IMR-90 (cell line): ENCODE results near the gene SKIC3. TPM values are rescaled to one million over a fixed set of nuclear protein-coding genes. Genes with fewer than 3 reads are reported as not detected.
A peak's percentile ranks its signal among the peaks of the same experiment; 100 is the strongest.

ENCODE experiments used
- ATAC-seq: fragments of 200-7000 bp; cut with Tn5 transposase; 2 replicates; pipeline ENCODE4 v1.9.1; 2020; ENCODE audit warnings: low read depth, mild to moderate bottlenecking, moderate library complexity
- BruUV-seq: library from RNA; stranded (reverse); fragments of 400-500 nt; replicated peaks from 2 replicates; lab custom pipeline; 2021; lab: Mats Ljungman, UMichigan
- CTCF ChIA-PET: fragments of 300-600 bp; formaldehyde crosslinking; extraction: SDS; loops from one replicate; lab custom pipeline; 2021; ENCODE audit warnings: antibody characterized with exemption; lab: Yijun Ruan, JAX
- POLR2A ChIA-PET: fragments of 300-600 bp; sonication (Branson Sonifier 250); formaldehyde crosslinking; loops from one replicate; lab custom pipeline; 2022; ENCODE audit warnings: antibody characterized with exemption; ENCODE audit not compliant: unreplicated experiment; lab: Charles Lee
- DNase-seq: peaks from one replicate; pipeline ENCODE4 v3.0.0; 2013
- H2AFZ ChIP-seq: replicated peaks from 2 replicates; pipeline ENCODE3; 2013; ENCODE audit warnings: low read length, mild to moderate bottlenecking; ENCODE audit not compliant: poor library complexity
- H2AK5ac ChIP-seq: 2 replicates; pipeline ENCODE4 v1.6.1; 2013; ENCODE audit warnings: low read depth, low read length, inconsistent platforms
- H2AK9ac ChIP-seq: replicated peaks from 2 replicates; pipeline ENCODE3; 2013; ENCODE audit warnings: mild to moderate bottlenecking, low read depth, low read length, moderate library complexity; ENCODE audit not compliant: poor library complexity
- H2BK120ac ChIP-seq: 2 replicates; pipeline ENCODE4 v1.6.1; 2013; ENCODE audit warnings: low read depth, low read length, inconsistent platforms
- H2BK15ac ChIP-seq: 3 replicates; pipeline ENCODE4 v1.6.1; 2013; ENCODE audit warnings: low read depth, low read length, inconsistent platforms
- H2BK20ac ChIP-seq: 2 replicates; pipeline ENCODE4 v1.6.1; 2013; ENCODE audit warnings: low read depth, mild to moderate bottlenecking, inconsistent platforms, low read length, moderate library complexity
- H2BK5ac ChIP-seq: 2 replicates; pipeline ENCODE4 v1.6.1; 2013; ENCODE audit warnings: mild to moderate bottlenecking, low read depth, low read length, inconsistent platforms; ENCODE audit not compliant: poor library complexity, severe bottlenecking
- H3K14ac ChIP-seq: replicated peaks from 2 replicates; pipeline ENCODE4 v1.6.1; 2013; ENCODE audit warnings: low read depth, low read length, inconsistent platforms
- H3K18ac ChIP-seq: 2 replicates; pipeline ENCODE4 v1.6.1; 2013; ENCODE audit warnings: low read depth, low read length, control low read depth
- H3K23ac ChIP-seq: 2 replicates; pipeline ENCODE4 v1.6.1; 2013; ENCODE audit warnings: low read depth, low read length, inconsistent platforms
- H3K27ac ChIP-seq: 2 replicates; pipeline ENCODE4 v1.5.1; 2013; ENCODE audit warnings: mild to moderate bottlenecking, control low read depth, low read length; ENCODE audit not compliant: insufficient read depth
- H3K27me3 ChIP-seq: 2 replicates; pipeline ENCODE4 v1.6.1; 2013; ENCODE audit warnings: low read length; ENCODE audit not compliant: control insufficient read depth, insufficient read depth
- H3K36me3 ChIP-seq: 2 replicates; pipeline ENCODE4 v1.6.1; 2013; ENCODE audit warnings: low read length, mixed read lengths; ENCODE audit not compliant: control insufficient read depth, insufficient read depth
- H3K4ac ChIP-seq: 2 replicates; pipeline ENCODE4 v1.6.1; 2013; ENCODE audit warnings: low read depth, low read length, inconsistent platforms
- H3K4me1 ChIP-seq: 2 replicates; pipeline ENCODE4 v1.6.1; 2013; ENCODE audit warnings: low read length, mixed read lengths; ENCODE audit not compliant: control insufficient read depth, insufficient read depth
- H3K4me2 ChIP-seq: 2 replicates; pipeline ENCODE4 v1.6.1; 2013; ENCODE audit warnings: low read depth, mild to moderate bottlenecking, control low read depth, low read length, moderate library complexity
- H3K4me3 ChIP-seq: 2 replicates; pipeline ENCODE4 v1.5.1; 2013; ENCODE audit warnings: low read depth, mild to moderate bottlenecking, control low read depth, low read length, moderate library complexity; ENCODE audit not compliant: insufficient read depth
- H3K56ac ChIP-seq: 2 replicates; pipeline ENCODE4 v1.6.1; 2013; ENCODE audit warnings: low read length, inconsistent platforms; ENCODE audit not compliant: insufficient read depth; ENCODE audit errors: extremely low read depth
- H3K79me1 ChIP-seq, 2 experiments: 2 replicates each; pipeline ENCODE4 v1.6.1; 2013; ENCODE audit warnings: low read length in 2 of 2, inconsistent platforms in 1 of 2, low read depth in 1 of 2
- H3K9ac ChIP-seq: 2 replicates; pipeline ENCODE4 v1.6.1; 2013; ENCODE audit warnings: low read depth, low read length, control low read depth
- H3K9me1 ChIP-seq: 2 replicates; pipeline ENCODE4 v1.6.1; 2013; ENCODE audit warnings: low read length, inconsistent platforms; ENCODE audit not compliant: insufficient read depth
- H3K9me3 ChIP-seq: 2 replicates; pipeline ENCODE4 v1.6.1; 2013; ENCODE audit warnings: low read length; ENCODE audit not compliant: control insufficient read depth, insufficient read depth
- H4K20me1 ChIP-seq: 2 replicates; pipeline ENCODE4 v1.6.1; 2013; ENCODE audit warnings: low read length, inconsistent platforms; ENCODE audit not compliant: insufficient read depth
- H4K5ac ChIP-seq: 2 replicates; pipeline ENCODE4 v1.6.1; 2013; ENCODE audit warnings: mild to moderate bottlenecking, low read depth, low read length, control low read depth
- H4K8ac ChIP-seq, 2 experiments: 2 replicates each; pipeline ENCODE4 v1.6.1; 2013; ENCODE audit warnings: low read depth in 2 of 2, low read length in 2 of 2, control low read depth in 1 of 2, inconsistent platforms in 1 of 2
- H4K91ac ChIP-seq: 2 replicates; pipeline ENCODE4 v1.6.1; 2013; ENCODE audit warnings: low read depth, low read length, inconsistent platforms; ENCODE audit not compliant: insufficient read depth
- BHLHE40 ChIP-seq: fragments of 150-350 bp; IDR thresholded peaks from 2 replicates; pipeline ENCODE4 v1.6.1; 2016; ENCODE audit warnings: mild to moderate bottlenecking, low read depth, low read length
- ELK1 ChIP-seq: fragments of 150-350 bp; IDR thresholded peaks from 2 replicates; pipeline ENCODE4 v1.6.1; 2016; ENCODE audit warnings: low read depth, mild to moderate bottlenecking, low read length, moderate library complexity, borderline replicate concordance
- MAZ ChIP-seq: IDR thresholded peaks from 2 replicates; pipeline ENCODE4 v1.6.1; 2012; ENCODE audit warnings: low read depth, mild to moderate bottlenecking, low read length, improper control_type of control experiment, moderate library complexity, borderline replicate concordance
- RFX5 ChIP-seq: IDR thresholded peaks from 2 replicates; pipeline ENCODE4 v1.8.0; 2012; ENCODE audit warnings: low read depth, mild to moderate bottlenecking, low read length, moderate library complexity
- dilution Hi-C: fragments of 300-500 bp; cut with HindIII; formaldehyde crosslinking; loops from one replicate; pipeline ENCODE4 v1.14.3; 2018; ENCODE audit warnings: low sequenced_read_pairs; ENCODE audit not compliant: unreplicated experiment
- in situ Hi-C: fragments of 300-500 bp; cut with MboI; formaldehyde crosslinking; loops from 3 replicates; pipeline ENCODE4 v1.14.3; 2019; ENCODE audit warnings: low sequenced_read_pairs, inconsistent platforms, mixed read lengths
- intact Hi-C: fragments of 100-400 bp; cut with micrococcal nuclease; formaldehyde crosslinking; loops from 2 replicates; pipeline ENCODE4 v1.10.0; 2022
- polyA plus RNA-seq, 3 experiments: library from polyadenylated mRNA; depleted of rRNA; stranded (reverse); fragments of >200 nt; gene quantifications; 2 replicates each; pipeline ENCODE4 v1.2.3, GENCODE V29; 2012; ENCODE audit warnings: low replicate concordance in 1 of 3
- total RNA-seq: library from RNA; depleted of rRNA; stranded (reverse); fragments of >200 nt; gene quantifications from 2 replicates; pipeline ENCODE4 v1.2.3, GENCODE V29; 2012

SKIC3 gene
- total and polyA plus RNA-seq, 2 of the 4 experiments (the other 2 are of a cell fraction), result 47.1 to 145 TPM

GRCh38 chr5:95533761-95534160 is 21.0 kb downstream of the SKIC3 start:
- H2BK20ac ChIP-seq, result no peak overlapping the region
- DNase-seq (peak; percentile 40), ATAC-seq (peak; percentile 18; the same call in 1 of the 2 replicates)
- peaks cover 9% of the 10 kb centered on the region for H3K36me3 ChIP-seq
- no peak overlapping the region for H2BK120ac ChIP-seq
- ChIA-PET POLR2A (no interaction called here), CTCF (interaction anchor here (0.9 kb wide), 1 partner anchor 40 kb away, joined by 3 read pairs; no protein-coding TSS in a partner anchor)
- TF ChIP-seq ELK1 (no peak), RFX5 (no peak), MAZ (no peak), BHLHE40 (peak; percentile 33; the same call in 1 of the 2 replicates)
- no peaks in the 10 kb centered on the region for H3K27me3 ChIP-seq
- H3K18ac ChIP-seq, result no peak overlapping the region
- H3K9ac ChIP-seq, result no peak overlapping the region
- no TSS peak for BruUV-seq
- H4K20me1 ChIP-seq, result no peaks in the 10 kb centered on the region
- H2BK15ac ChIP-seq, result no peak overlapping the region
- H3K56ac ChIP-seq, result no peak overlapping the region
- H3K14ac ChIP-seq, result no peak overlapping the region
- H3K4ac ChIP-seq, result no peak overlapping the region
- H2BK5ac ChIP-seq, result no peak overlapping the region
- H4K5ac ChIP-seq, result no peak overlapping the region
- H2AK5ac ChIP-seq, result no peak overlapping the region
- no peak overlapping the region for H3K4me2 ChIP-seq
- H2AK9ac ChIP-seq, result no peak overlapping the region
- H3K9me3 ChIP-seq, result no peaks in the 10 kb centered on the region
- no peak overlapping the region for H3K23ac ChIP-seq
- intact Hi-C loops, result loop anchor here (5.0 kb wide), 1 partner anchor 41 kb away; no protein-coding TSS in a partner anchor
- dilution Hi-C loops, result no loop called here
- H2AFZ ChIP-seq, result no peak overlapping the region
- H4K8ac ChIP-seq, result no peak overlapping the region
- peaks cover 23 to 42% of the 10 kb centered on the region in 2 experiments for H3K79me1 ChIP-seq
- peaks cover 1% of the 10 kb centered on the region; the same call in 1 of the 2 replicates for H3K4me1 ChIP-seq
- no peak overlapping the region for H3K4me3 ChIP-seq
- H3K27ac ChIP-seq, result no peak overlapping the region
- in situ Hi-C loops, result no loop called here
- no peak overlapping the region for H4K91ac ChIP-seq
- peaks cover 5% of the 10 kb centered on the region; the same call in 1 of the 2 replicates for H3K9me1 ChIP-seq
